ENCODE measurements around the gene CRYBG1.

Gene CRYBG1

GRCh38 chr6:106360410-106360988 is at the start of gene CRYBG1:
TSS of gene CRYBG1 (plus strand) at chr6:106360717. CDS start at chr6:106360909, 192 bp downstream.
- in situ Hi-C loops (cut with MboI; ENCODE audit: low sequenced_read_pairs): no loop called here

- in situ Hi-C loops (cut with MboI; ENCODE audit: low sequenced_read_pairs): no loop called here
Measured at GRCh38 chr6:106315765-106316374, 44.6 kb upstream of the CRYBG1 start.

GRCh38 chr6:106316375-106316766 is 44.1 kb upstream of the CRYBG1 start:
- in situ Hi-C loops (cut with MboI; ENCODE audit: low sequenced_read_pairs): no loop called here

- in situ Hi-C loops (cut with MboI; ENCODE audit: low sequenced_read_pairs): no loop called here
Measured at GRCh38 chr6:106318061-106318460, 42.5 kb upstream of the CRYBG1 start.

- in situ Hi-C loops (cut with MboI; ENCODE audit: low sequenced_read_pairs): no loop called here
Measured at GRCh38 chr6:106318851-106319250, 41.7 kb upstream of the CRYBG1 start.

GRCh38 chr6:106321940-106322339 is 38.6 kb upstream of the CRYBG1 start:
- in situ Hi-C loops (cut with MboI; ENCODE audit: low sequenced_read_pairs): no loop called here

GRCh38 chr6:106324726-106325335 is 35.7 kb upstream of the CRYBG1 start:
- in situ Hi-C loops (cut with MboI; ENCODE audit: low sequenced_read_pairs): loop anchor here (25.0 kb wide), 1 partner anchor 662 kb away; no protein-coding TSS in a partner anchor

GRCh38 chr6:106325336-106326178 is 35.0 kb upstream of the CRYBG1 start, which contains the start of gene ATG5:
TSS of gene ATG5 (minus strand) at chr6:106325760. CDS start at chr6:106316208, 9,552 bp downstream.
- in situ Hi-C loops (cut with MboI; ENCODE audit: low sequenced_read_pairs): loop anchor here (25.0 kb wide), 1 partner anchor 662 kb away; no protein-coding TSS in a partner anchor

- in situ Hi-C loops (cut with MboI; ENCODE audit: low sequenced_read_pairs): loop anchor here (25.0 kb wide), 1 partner anchor 652 kb away; no protein-coding TSS in a partner anchor
Measured at GRCh38 chr6:106334646-106335448, 25.7 kb upstream of the CRYBG1 start.

GRCh38 chr6:106339334-106340029 is 21.0 kb upstream of the CRYBG1 start:
- in situ Hi-C loops (cut with MboI; ENCODE audit: low sequenced_read_pairs): loop anchor here (25.0 kb wide), 1 partner anchor 648 kb away; no protein-coding TSS in a partner anchor

GRCh38 chr6:106347219-106347618 is 13.3 kb upstream of the CRYBG1 start:
- in situ Hi-C loops (cut with MboI; ENCODE audit: low sequenced_read_pairs): loop anchor here (25.0 kb wide), 1 partner anchor 640 kb away; no protein-coding TSS in a partner anchor

GRCh38 chr6:106356378-106356777 is 4.1 kb upstream of the CRYBG1 start:
- in situ Hi-C loops (cut with MboI; ENCODE audit: low sequenced_read_pairs): no loop called here

GRCh38 chr6:106359959-106360409 is 533 bp upstream of the CRYBG1 start:
- in situ Hi-C loops (cut with MboI; ENCODE audit: low sequenced_read_pairs): no loop called here

- in situ Hi-C loops (cut with MboI; ENCODE audit: low sequenced_read_pairs): no loop called here
Measured at GRCh38 chr6:106360989-106361430, 493 bp downstream of the CRYBG1 start.

GRCh38 chr6:106363401-106364138 is 3.1 kb downstream of the CRYBG1 start:
- in situ Hi-C loops (cut with MboI; ENCODE audit: low sequenced_read_pairs): no loop called here

- in situ Hi-C loops (cut with MboI; ENCODE audit: low sequenced_read_pairs): no loop called here
Measured at GRCh38 chr6:106369739-106370138, 9.2 kb downstream of the CRYBG1 start.

- in situ Hi-C loops (cut with MboI; ENCODE audit: low sequenced_read_pairs): no loop called here
Measured at GRCh38 chr6:106370639-106371038, 10.1 kb downstream of the CRYBG1 start.

GRCh38 chr6:106372838-106373501 is 12.5 kb downstream of the CRYBG1 start:
- in situ Hi-C loops (cut with MboI; ENCODE audit: low sequenced_read_pairs): no loop called here
